Ovary (tissue), 9 donors: ENCODE results near the gene ADCY6. TPM values are rescaled to one million over a fixed set of nuclear protein-coding genes. Genes with fewer than 3 reads are reported as not detected.

Experiments
- DNase-seq, 5 donors: peaks; one replicate each; pipeline ENCODE4 v3.0.0-alpha.2; 2019 to 2020
- H3K27ac ChIP-seq, 2 donors: fragments of 200-600 bp; one replicate each; pipeline versions ENCODE4 v1.5.1 to v1.8.0; 2019 to 2022
- H3K27me3 ChIP-seq: fragments of 200-600 bp; one replicate; pipeline ENCODE4 v1.8.0; 2022
- H3K36me3 ChIP-seq: fragments of 200-600 bp; sonication (generic); one replicate; pipeline ENCODE4 v1.5.1; 2019
- H3K4me1 ChIP-seq: one replicate; pipeline ENCODE4 v1.8.1; 2013; ENCODE audit warnings: mild to moderate bottlenecking, moderate library complexity; ENCODE audit not compliant: insufficient read depth
- H3K4me3 ChIP-seq: fragments of 200-600 bp; sonication (generic); one replicate; pipeline ENCODE4 v1.5.1; 2017
- H3K9me3 ChIP-seq, 2 donors: fragments of 200-600 bp in 1 of 2; sonication (generic) in 1 of 2; one replicate each; pipeline versions ENCODE4 v1.5.1 to v1.8.1; 2013 to 2019; ENCODE audit warnings: mild to moderate bottlenecking in 1 of 2, moderate library complexity in 1 of 2
- EP300 ChIP-seq: sonication (generic); formaldehyde crosslinking; IDR thresholded peaks from one replicate; pipeline ENCODE4 v1.6.1; 2017; ENCODE audit warnings: antibody characterized with exemption
- POLR2A ChIP-seq: fragments of 450-650 bp; IDR thresholded peaks from one replicate; pipeline ENCODE4 v1.6.1; 2017; ENCODE audit warnings: antibody characterized with exemption, mild to moderate bottlenecking, moderate library complexity
- WGBS, 3 donors: extraction: QIAGEN DNeasy Blood & Tissue Kit in 1 of 3; methylation state at CpG; one replicate each; pipeline versions ENCODE4 v1.1.5 to v1.1.7; 2013 to 2017; 5-methylcytosine and 5-hydroxymethylcytosine counted together
- intact Hi-C, 4 donors: fragments of 100-400 bp; cut with DNase I; formaldehyde crosslinking; loops; one replicate each; pipeline versions ENCODE4 v1.11.0 to v1.15.1; 2022 to 2023
- polyA plus RNA-seq, 2 donors: library from polyadenylated mRNA; stranded (reverse); fragments of 200-250 nt in 1 of 2; fragments of 350-450 nt in 1 of 2; fragmentation: Illumina TruSeq in 1 of 2; extraction: RNeasy Lipid Tissue Mini Kit (QIAGEN cat#74804) in 1 of 2; gene quantifications; one replicate each; pipeline ENCODE4 v1.2.3, GENCODE V29; 2013 to 2014
- total RNA-seq, 7 donors: library from RNA; depleted of rRNA in 2 of 7; stranded (reverse); fragments of >200 nt in 2 of 7; fragmentation: NEBNext Ultra II Directional in 3 of 7; extraction: Animal tissue kit (Norgen Biotek cat#: 25700) in 3 of 7; gene quantifications; one replicate each; pipeline versions ENCODE4 v1.1.0 to v1.2.4, GENCODE V29; 2016 to 2023
- TF ChIP-seq, protein P1 (sequence below), 3 donors: fragments of 450-650 bp in 2 of 3; fragments of 200-600 bp in 1 of 3; IDR thresholded peaks; one replicate each; pipeline versions ENCODE4 v1.5.1 to v1.8.0; 2016 to 2022; ENCODE audit warnings: antibody characterized with exemption in 3 of 3, mild to moderate bottlenecking in 1 of 3
- donor health status: DM: no; HTN: no; CAD: no; lungs with moderate emphysema.
- donor health status: DM: no; HTN: no; CAD: no.
- donor health status: Bipolar disorder and iron deficiency.
- donor health status: DM: yes; HTN: yes; CAD: no.
- donor health status: DM: no; HTN: no; CAD: no.
- donor health status: DM: yes; HTN: yes; CAD: no.

ADCY6 gene
- total and polyA plus RNA-seq, 9 donors = 14.8 to 83.3 (median 40.6) TPM

DNA sequence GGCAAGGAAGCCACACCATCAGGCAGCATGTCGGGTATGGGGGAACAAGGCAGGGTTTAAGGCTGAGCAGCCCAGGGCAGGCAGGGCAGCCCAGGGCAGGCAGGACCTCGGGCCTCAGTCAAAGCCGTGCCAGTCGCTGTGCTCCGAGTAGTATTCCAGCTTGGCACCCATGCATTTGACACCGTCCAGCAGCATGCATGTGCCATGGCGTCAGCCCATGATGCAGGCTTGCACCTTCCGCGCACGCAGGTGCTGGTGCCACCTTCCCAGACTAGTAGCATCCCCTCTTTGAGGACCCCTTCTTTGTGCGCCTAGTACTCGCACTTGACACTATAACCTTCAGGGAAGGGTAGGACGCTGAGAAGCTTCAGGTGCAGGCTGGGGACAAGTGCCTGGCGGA is 11.6 kb upstream of the ADCY6 start:
- no peak for DNase-seq
- intact Hi-C loops = no loop called here
- H3K27ac ChIP-seq = no peak overlapping the region
- H3K36me3 ChIP-seq = no peaks in the 10 kb centered on the region
- WGBS, 3 donors = 88 to 91% (median 89%) methylated on average over 14 of the region's 14 CpGs
- H3K4me1 ChIP-seq = no peaks in the 10 kb centered on the region
- no peak overlapping the region for H3K4me3 ChIP-seq
- TF ChIP-seq POLR2A = no peak
- no peak for TF ChIP-seq EP300
- TF ChIP-seq, protein P1, sequence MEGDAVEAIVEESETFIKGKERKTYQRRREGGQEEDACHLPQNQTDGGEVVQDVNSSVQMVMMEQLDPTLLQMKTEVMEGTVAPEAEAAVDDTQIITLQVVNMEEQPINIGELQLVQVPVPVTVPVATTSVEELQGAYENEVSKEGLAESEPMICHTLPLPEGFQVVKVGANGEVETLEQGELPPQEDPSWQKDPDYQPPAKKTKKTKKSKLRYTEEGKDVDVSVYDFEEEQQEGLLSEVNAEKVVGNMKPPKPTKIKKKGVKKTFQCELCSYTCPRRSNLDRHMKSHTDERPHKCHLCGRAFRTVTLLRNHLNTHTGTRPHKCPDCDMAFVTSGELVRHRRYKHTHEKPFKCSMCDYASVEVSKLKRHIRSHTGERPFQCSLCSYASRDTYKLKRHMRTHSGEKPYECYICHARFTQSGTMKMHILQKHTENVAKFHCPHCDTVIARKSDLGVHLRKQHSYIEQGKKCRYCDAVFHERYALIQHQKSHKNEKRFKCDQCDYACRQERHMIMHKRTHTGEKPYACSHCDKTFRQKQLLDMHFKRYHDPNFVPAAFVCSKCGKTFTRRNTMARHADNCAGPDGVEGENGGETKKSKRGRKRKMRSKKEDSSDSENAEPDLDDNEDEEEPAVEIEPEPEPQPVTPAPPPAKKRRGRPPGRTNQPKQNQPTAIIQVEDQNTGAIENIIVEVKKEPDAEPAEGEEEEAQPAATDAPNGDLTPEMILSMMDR (IDR thresholded peaks at IDR 0.05) = no peak
- no peaks in the 10 kb centered on the region for H3K27me3 ChIP-seq
- no peaks in the 10 kb centered on the region for H3K9me3 ChIP-seq

DNA sequence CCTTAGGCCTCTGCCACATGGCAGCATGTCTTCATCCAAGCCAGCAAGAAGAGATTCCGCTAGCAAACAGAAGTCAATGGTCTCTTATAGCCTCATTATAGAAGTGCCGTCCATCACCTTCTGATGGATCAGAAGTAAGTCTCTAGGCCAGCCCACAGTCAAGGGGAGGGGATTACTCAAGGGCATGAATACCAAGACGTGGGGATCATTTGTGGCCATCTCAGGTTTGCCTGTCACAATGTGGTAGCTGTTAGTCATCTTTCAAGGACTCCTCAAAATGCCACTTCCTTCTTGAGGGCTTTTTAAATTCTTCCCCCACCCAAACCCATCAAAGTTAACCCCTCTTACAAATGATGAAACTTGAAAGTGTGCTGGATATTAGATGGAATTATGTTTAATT is 8.1 kb upstream of the ADCY6 start:
- Histone ChIP-seq H3K36me3 (no peaks in the 10 kb centered on the region), H3K4me1 (no peaks in the 10 kb centered on the region), H3K9me3 (no peaks in the 10 kb centered on the region), H3K4me3 (no peak overlapping the region), H3K27ac (no peak overlapping the region), H3K27me3 (no peaks in the 10 kb centered on the region)
- no peak for DNase-seq
- 81 to 83% (median 82%) methylated on average over 3 of the region's 3 CpGs for WGBS, 3 donors
- intact Hi-C loops = loop anchor here in 2 of 4 donors (1.0 to 5.0 kb wide), 2 partner anchors 44 to 45 kb away; no protein-coding TSS in a partner anchor
- TF ChIP-seq POLR2A (no peak), EP300 (no peak)
- TF ChIP-seq, protein P1 (IDR thresholded peaks at IDR 0.05) = no peak

DNA sequence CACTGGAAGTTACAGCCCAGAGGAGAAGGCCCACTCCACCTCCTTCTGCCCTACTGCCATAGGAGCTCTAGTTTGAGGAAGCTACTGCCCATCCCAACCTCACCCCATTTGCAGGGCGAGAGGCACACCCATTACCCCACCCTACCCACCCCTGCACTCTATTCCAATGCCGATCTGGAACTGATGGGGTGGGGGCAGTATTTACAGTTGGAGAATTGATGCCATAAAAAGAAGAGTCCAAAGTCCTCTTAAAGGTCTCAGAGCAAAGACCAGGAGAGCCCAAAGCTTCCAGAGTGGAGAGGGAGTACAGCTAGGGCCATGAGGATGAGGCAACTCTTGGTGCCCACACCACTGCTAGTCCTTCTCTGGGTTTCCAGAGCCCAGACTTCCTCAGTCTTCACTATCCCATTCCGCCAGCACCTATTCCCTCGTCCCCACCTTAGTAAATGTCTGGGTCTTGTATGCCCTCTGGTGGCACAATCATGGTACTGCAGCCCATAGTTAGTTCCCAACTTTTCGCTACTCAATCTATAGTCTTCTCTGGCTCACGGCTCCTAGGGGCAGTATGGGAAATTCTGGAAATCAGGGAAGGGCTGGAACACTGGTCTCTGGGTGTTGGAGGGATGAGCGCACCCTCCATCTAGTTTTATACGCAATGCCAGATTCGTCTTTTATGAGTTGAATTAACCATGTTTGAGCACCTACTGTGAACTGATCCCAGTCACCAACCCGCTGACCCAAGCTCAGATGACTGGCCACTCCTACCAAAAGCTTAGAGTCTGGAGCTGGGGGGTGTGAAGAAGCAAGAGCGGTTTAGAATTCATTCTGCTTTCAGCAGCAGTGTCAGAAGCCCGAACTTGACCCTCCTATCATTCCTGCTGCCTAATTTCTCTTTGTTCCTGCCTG is 6.9 kb upstream of the ADCY6 start:
- Histone ChIP-seq H3K4me1 (no peaks in the 10 kb centered on the region), H3K4me3 (no peak overlapping the region), H3K9me3 (no peaks in the 10 kb centered on the region), H3K27ac (no peak overlapping the region), H3K36me3 (no peaks in the 10 kb centered on the region), H3K27me3 (no peaks in the 10 kb centered on the region)
- TF ChIP-seq, protein P1 (IDR thresholded peaks at IDR 0.05) = peak; percentile 81 to 96 (median 92)
- no peak for TF ChIP-seq POLR2A
- no peak for TF ChIP-seq EP300
- intact Hi-C loops = loop anchor here (1.0 to 5.0 kb wide), 3 partner anchors 43 to 44 kb away; no protein-coding TSS in a partner anchor
- peak; percentile 71 to 85 (median 75) for DNase-seq
- 21 to 22% (median 22%) methylated on average over 12 of the region's 12 CpGs for WGBS, 3 donors

DNA sequence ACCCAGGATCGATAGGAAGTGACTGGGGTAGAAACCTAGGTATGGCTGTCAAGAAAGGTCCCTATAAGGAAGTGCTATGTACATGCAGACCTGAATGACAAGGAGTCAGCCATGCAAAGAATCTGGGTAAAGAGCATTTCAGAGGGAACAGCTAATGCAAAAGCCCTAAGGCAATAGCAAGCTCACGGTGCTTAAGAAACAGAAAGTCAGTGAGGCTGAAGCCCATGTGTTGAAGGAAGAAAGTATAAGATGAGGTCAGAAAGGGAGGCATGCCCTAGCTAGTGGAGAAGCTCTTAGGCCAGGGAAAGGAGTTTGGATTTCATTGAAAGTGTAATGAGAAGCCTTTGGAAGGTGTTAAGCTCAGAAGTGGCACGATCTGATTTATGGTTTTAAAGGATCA is 6.0 kb upstream of the ADCY6 start:
- intact Hi-C loops = loop anchor here in 3 of 4 donors (1.0 to 5.0 kb wide), 3 partner anchors 42 to 43 kb away; no protein-coding TSS in a partner anchor
- no peaks in the 10 kb centered on the region for H3K9me3 ChIP-seq
- no peaks in the 10 kb centered on the region for H3K4me1 ChIP-seq
- H3K27me3 ChIP-seq = no peaks in the 10 kb centered on the region
- TF ChIP-seq, protein P1 (IDR thresholded peaks at IDR 0.05) = no peak
- TF ChIP-seq POLR2A = no peak
- no peak for TF ChIP-seq EP300
- 87 to 93% (median 92%) methylated on average over 3 of the region's 3 CpGs for WGBS, 3 donors
- DNase-seq = no peak
- no peak overlapping the region for H3K4me3 ChIP-seq
- no peak overlapping the region for H3K27ac ChIP-seq
- H3K36me3 ChIP-seq = no peaks in the 10 kb centered on the region
